SH-SY5Y (cell line): ENCODE measurements around the gene BCKDK.

Source experiments
- GATA2 ChIP-seq: IDR thresholded peaks from 2 replicates; pipeline ENCODE4 v1.6.1; 2011; ENCODE audit warnings: mild to moderate bottlenecking, low read depth, low read length
- GATA3 ChIP-seq: IDR thresholded peaks from 2 replicates; pipeline ENCODE4 v1.6.1; 2011; ENCODE audit warnings: low read depth, mild to moderate bottlenecking, low read length, moderate library complexity

Gene BCKDK

GRCh38 chr16:31106509-31107464 lies 1.4 kb upstream of the BCKDK start:
- TF ChIP-seq GATA3 (no peak), GATA2 (no peak)

- TF ChIP-seq GATA2 (no peak), GATA3 (no peak)
These were observed 720 bp upstream of the BCKDK start for GRCh38 chr16:31107465-31107867.

GRCh38 chr16:31108794-31109558 lies 790 bp downstream of the BCKDK start:
- TF ChIP-seq GATA2 (no peak), GATA3 (no peak)

- TF ChIP-seq GATA2 (no peak), GATA3 (no peak)
These were observed 1.4 kb downstream of the BCKDK start for GRCh38 chr16:31109622-31110021.

GRCh38 chr16:31110106-31111034 lies 2.2 kb downstream of the BCKDK start:
- TF ChIP-seq GATA3: no peak

- TF ChIP-seq GATA3 (no peak), GATA2 (no peak)
These were observed 3.8 kb downstream of the BCKDK start for GRCh38 chr16:31111881-31112466.

- TF ChIP-seq GATA3: no peak
- TF ChIP-seq GATA2: no peak
These were observed 4.5 kb downstream of the BCKDK start for GRCh38 chr16:31112711-31113110.

GRCh38 chr16:31113121-31114120 lies 5.2 kb downstream of the BCKDK start:
- TF ChIP-seq GATA3 (no peak), GATA2 (no peak)

- TF ChIP-seq GATA3 (no peak), GATA2 (no peak)
These were observed 6.3 kb downstream of the BCKDK start for GRCh38 chr16:31114468-31114867.

- TF ChIP-seq GATA3 (no peak), GATA2 (no peak)
These were observed 9.4 kb downstream of the BCKDK start, which contains the start of gene KAT8 for GRCh38 chr16:31117384-31118222. Gene KAT8, plus strand, starts transcription at chr16:31117664. Its CDS starts 18 bp downstream, at chr16:31117682.
